CD14-positive monocyte (primary cell): ENCODE results near the gene MINPP1. TPM values are rescaled to one million over a fixed set of nuclear protein-coding genes. Genes with fewer than 3 reads are reported as not detected.

Experiments used
- DNase-seq, 3 donors: peaks; one replicate each; pipeline ENCODE4 v3.0.0-alpha.2; 2011 to 2022
- H2AFZ ChIP-seq: 2 replicates; pipeline ENCODE4 v1.6.0; 2012; ENCODE audit warnings: mild to moderate bottlenecking, low read depth, low read length, inconsistent platforms; ENCODE audit not compliant: insufficient read depth, poor library complexity, severe bottlenecking
- H3K27ac ChIP-seq, 2 donors: 1 replicate in 1 of 2; 2 replicates in 1 of 2; pipeline ENCODE4 v1.5.1; 2012 to 2013; ENCODE audit warnings: low read length in 2 of 2, control low read depth in 1 of 2, inconsistent platforms in 1 of 2, low read depth in 1 of 2, mild to moderate bottlenecking in 1 of 2
- H3K27me3 ChIP-seq, 2 donors: one replicate each; pipeline versions ENCODE4 v1.6.0 to v1.6.1; 2011 to 2013; ENCODE audit warnings: low read length in 2 of 2; ENCODE audit not compliant: control insufficient read depth in 2 of 2, insufficient read depth in 2 of 2
- H3K36me3 ChIP-seq, 2 donors: replicated peaks in 1 of 2; 1 replicate in 1 of 2; 2 replicates in 1 of 2; pipeline versions ENCODE4 v1.5.1 to v1.6.1; 2012 to 2013; ENCODE audit warnings: low read length in 2 of 2, control low read depth in 1 of 2, inconsistent platforms in 1 of 2, mild to moderate bottlenecking in 1 of 2; ENCODE audit not compliant: insufficient read depth in 2 of 2, control insufficient read depth in 1 of 2
- H3K4me1 ChIP-seq, 2 donors: 1 replicate in 1 of 2; 2 replicates in 1 of 2; pipeline versions ENCODE4 v1.5.1 to v1.6.1; 2012 to 2013; ENCODE audit warnings: low read length in 2 of 2, control low read depth in 1 of 2, inconsistent platforms in 1 of 2, mild to moderate bottlenecking in 1 of 2, moderate library complexity in 1 of 2; ENCODE audit not compliant: insufficient read depth in 2 of 2, control insufficient read depth in 1 of 2
- H3K4me2 ChIP-seq: replicated peaks from 2 replicates; pipeline ENCODE3; 2012; ENCODE audit warnings: low read length, moderate library complexity, mild to moderate bottlenecking; ENCODE audit not compliant: poor library complexity, severe bottlenecking; ENCODE audit errors: extremely low read depth
- H3K4me3 ChIP-seq, 3 experiments: fragments of 200-600 bp in 1 of 3; sonication (generic) in 1 of 3; replicated peaks in 1 of 3; 1 replicate in 2 of 3; 2 replicates in 1 of 3; pipeline ENCODE4 v1.5.1; 2011 to 2013; ENCODE audit warnings: low read length in 3 of 3, mild to moderate bottlenecking in 3 of 3, control low read depth in 2 of 3, low read depth in 2 of 3, inconsistent platforms in 1 of 3, moderate library complexity in 1 of 3
- H3K79me2 ChIP-seq: 2 replicates; pipeline ENCODE4 v1.6.0; 2012; ENCODE audit warnings: mild to moderate bottlenecking, control low read depth, inconsistent platforms, low read length, moderate library complexity; ENCODE audit not compliant: insufficient read depth
- H3K9ac ChIP-seq: 2 replicates; pipeline ENCODE4 v1.6.0; 2017; ENCODE audit warnings: low read length, mild to moderate bottlenecking; ENCODE audit not compliant: insufficient read depth, poor library complexity, severe bottlenecking
- H3K9me3 ChIP-seq, 2 donors: replicated peaks in 1 of 2; 1 replicate in 1 of 2; 2 replicates in 1 of 2; pipeline versions ENCODE4 v1.5.1 to v1.6.1; 2012 to 2013; ENCODE audit warnings: low read length in 2 of 2, control low read depth in 1 of 2; ENCODE audit not compliant: control insufficient read depth in 1 of 2, insufficient read depth in 1 of 2
- H4K20me1 ChIP-seq: 2 replicates; pipeline ENCODE4 v1.6.0; 2012; ENCODE audit warnings: mild to moderate bottlenecking, low read length, control low read depth, moderate library complexity; ENCODE audit not compliant: insufficient read depth
- H3K27ac Mint-ChIP-seq, 7 donors: one replicate each; pipeline ENCODE4 v1.8.0; 2020; ENCODE audit warnings: mild to moderate bottlenecking in 7 of 7, mixed read lengths in 7 of 7, moderate library complexity in 6 of 7, inconsistent platforms in 2 of 7
- H3K27me3 Mint-ChIP-seq, 3 donors: one replicate each; pipeline ENCODE4 v1.8.0; 2021 to 2022; ENCODE audit warnings: low read depth in 3 of 3, mild to moderate bottlenecking in 3 of 3, mixed read lengths in 3 of 3, moderate library complexity in 3 of 3, inconsistent platforms in 1 of 3
- H3K36me3 Mint-ChIP-seq, 2 donors: one replicate each; pipeline ENCODE4 v1.8.0; 2020; ENCODE audit warnings: mixed read lengths in 2 of 2, inconsistent platforms in 1 of 2, mild to moderate bottlenecking in 1 of 2
- H3K4me1 Mint-ChIP-seq: one replicate; pipeline ENCODE4 v1.8.0; 2020; ENCODE audit warnings: mild to moderate bottlenecking, mixed read lengths
- H3K4me3 Mint-ChIP-seq, 2 donors: one replicate each; pipeline ENCODE4 v1.8.0; 2020; ENCODE audit warnings: mild to moderate bottlenecking in 2 of 2, mixed read lengths in 2 of 2, moderate library complexity in 1 of 2
- H3K9me3 Mint-ChIP-seq, 7 donors: one replicate each; pipeline ENCODE4 v1.8.0; 2020 to 2022; ENCODE audit warnings: mixed read lengths in 7 of 7, mild to moderate bottlenecking in 6 of 7, moderate library complexity in 6 of 7, inconsistent platforms in 2 of 7
- WGBS: methylation state at CpG from one replicate; pipeline ENCODE4 v1.1.5; 2013; ENCODE audit warnings: missing lambda C conversion rate; ENCODE audit not compliant: insufficient coverage; 5-methylcytosine and 5-hydroxymethylcytosine counted together
- intact Hi-C, 2 donors: fragments of 100-400 bp; cut with micrococcal nuclease; formaldehyde crosslinking; loops; one replicate each; pipeline versions ENCODE4 v1.15.0 to v1.15.1; 2023
- polyA plus RNA-seq, 3 donors: library from polyadenylated mRNA; depleted of rRNA in 1 of 3; unstranded in 2 of 3; stranded (reverse) in 1 of 3; fragments of 300-500 nt in 2 of 3; fragments of >200 nt in 1 of 3; fragmentation: Illumina TruSeq in 2 of 3; gene quantifications; 1 replicate in 2 of 3; 2 replicates in 1 of 3; pipeline ENCODE4 v1.2.3, GENCODE V29; 2012 to 2021
- TF ChIP-seq, protein P1 (sequence below): fragments of 200-600 bp; IDR thresholded peaks from one replicate; pipeline ENCODE4 v1.8.0; 2022; ENCODE audit warnings: antibody characterized with exemption, mild to moderate bottlenecking

The MINPP1 gene
- polyA plus RNA-seq, 3 donors: 1.7 to 9.7 (median 9.0) TPM

GRCh38 chr10:87523731-87524130, 19.0 kb downstream of the MINPP1 start:
- Histone ChIP-seq H4K20me1 (no peaks in the 10 kb centered on the region), H3K36me3 (peaks cover 4 to 37% of the 10 kb centered on the region in 2 donors), H3K9me3 (peaks cover 0 to 4% of the 10 kb centered on the region in 2 donors), H3K4me1 (no peaks in the 10 kb centered on the region), H3K4me3 (no peak overlapping the region), H3K27ac (no peak overlapping the region), H3K4me2 (no peak overlapping the region), H3K9ac (no peak overlapping the region), H3K27me3 (no peaks in the 10 kb centered on the region), H3K79me2 (no peaks in the 10 kb centered on the region), H2AFZ (no peak overlapping the region)
- Mint-ChIP-seq H3K36me3 (peaks cover 45 to 48% of the 10 kb centered on the region in 2 donors), H3K27me3 (peaks cover 0 to 2% (median 0%) of the 10 kb centered on the region in 3 donors), H3K9me3 (peaks cover 0 to 8% (median 3%) of the 10 kb centered on the region in 7 donors), H3K4me3 (no peak overlapping the region), H3K27ac (no peak overlapping the region), H3K4me1 (no peaks in the 10 kb centered on the region)
- WGBS: no CpG with 5 or more reads among the region's 2 CpGs
- intact Hi-C loops: no loop called here
- TF ChIP-seq, protein P1, sequence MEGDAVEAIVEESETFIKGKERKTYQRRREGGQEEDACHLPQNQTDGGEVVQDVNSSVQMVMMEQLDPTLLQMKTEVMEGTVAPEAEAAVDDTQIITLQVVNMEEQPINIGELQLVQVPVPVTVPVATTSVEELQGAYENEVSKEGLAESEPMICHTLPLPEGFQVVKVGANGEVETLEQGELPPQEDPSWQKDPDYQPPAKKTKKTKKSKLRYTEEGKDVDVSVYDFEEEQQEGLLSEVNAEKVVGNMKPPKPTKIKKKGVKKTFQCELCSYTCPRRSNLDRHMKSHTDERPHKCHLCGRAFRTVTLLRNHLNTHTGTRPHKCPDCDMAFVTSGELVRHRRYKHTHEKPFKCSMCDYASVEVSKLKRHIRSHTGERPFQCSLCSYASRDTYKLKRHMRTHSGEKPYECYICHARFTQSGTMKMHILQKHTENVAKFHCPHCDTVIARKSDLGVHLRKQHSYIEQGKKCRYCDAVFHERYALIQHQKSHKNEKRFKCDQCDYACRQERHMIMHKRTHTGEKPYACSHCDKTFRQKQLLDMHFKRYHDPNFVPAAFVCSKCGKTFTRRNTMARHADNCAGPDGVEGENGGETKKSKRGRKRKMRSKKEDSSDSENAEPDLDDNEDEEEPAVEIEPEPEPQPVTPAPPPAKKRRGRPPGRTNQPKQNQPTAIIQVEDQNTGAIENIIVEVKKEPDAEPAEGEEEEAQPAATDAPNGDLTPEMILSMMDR: no peak
- DNase-seq: no peak

DNA sequence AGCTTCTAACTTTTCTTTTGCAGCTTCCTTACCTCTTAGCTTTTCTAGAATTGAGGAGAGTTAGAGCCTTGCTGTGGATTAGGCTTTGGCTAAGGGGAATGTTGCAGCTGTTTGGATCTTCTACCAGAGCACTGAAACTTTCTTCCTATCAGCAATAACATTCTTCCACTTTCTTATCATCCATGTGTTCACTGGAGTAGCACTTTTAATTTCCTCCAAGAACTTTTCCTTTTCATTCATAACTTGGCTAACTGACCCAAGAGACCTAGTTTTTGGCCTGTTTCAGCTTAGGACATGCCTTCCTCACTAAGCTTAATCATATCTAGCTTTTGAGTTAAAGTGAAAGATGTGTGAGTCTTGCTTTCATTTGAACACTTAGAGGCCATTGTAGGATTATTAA, 19.6 kb downstream of the MINPP1 start:
- peaks cover 0 to 8% (median 7%) of the 10 kb centered on the region in 7 donors for H3K9me3 Mint-ChIP-seq
- TF ChIP-seq, protein P1: no peak
- Histone ChIP-seq H2AFZ (no peak overlapping the region), H3K9ac (no peak overlapping the region), H4K20me1 (no peaks in the 10 kb centered on the region), H3K79me2 (no peaks in the 10 kb centered on the region), H3K9me3 (peaks cover 0 to 4% of the 10 kb centered on the region in 2 donors), H3K4me2 (no peak overlapping the region), H3K27me3 (no peaks in the 10 kb centered on the region), H3K36me3 (peaks cover 4 to 32% of the 10 kb centered on the region in 2 donors), H3K4me3 (no peak overlapping the region), H3K27ac (no peak overlapping the region), H3K4me1 (no peaks in the 10 kb centered on the region)
- intact Hi-C loops: no loop called here
- no peak for DNase-seq
- no peak overlapping the region for H3K27ac Mint-ChIP-seq
- H3K36me3 Mint-ChIP-seq: peaks cover 44 to 51% of the 10 kb centered on the region in 2 donors
- H3K27me3 Mint-ChIP-seq: no peaks in the 10 kb centered on the region
- H3K4me3 Mint-ChIP-seq: no peak overlapping the region
- H3K4me1 Mint-ChIP-seq: no peaks in the 10 kb centered on the region
